UCSD-AML1 (cell line): ENCODE data around the gene PNMA8B.
"Not testable (repeated sequence)": the region's sequence is repeated elsewhere in the genome, so short reads cannot be mapped to it uniquely, and the experiment has no call there.

Source experiments
- DNase-seq: peaks from one replicate; lab custom pipeline; 2025; ENCODE audit not compliant: unreplicated experiment; lab: John Stamatoyannopoulos, UW

Gene PNMA8B

DNA sequence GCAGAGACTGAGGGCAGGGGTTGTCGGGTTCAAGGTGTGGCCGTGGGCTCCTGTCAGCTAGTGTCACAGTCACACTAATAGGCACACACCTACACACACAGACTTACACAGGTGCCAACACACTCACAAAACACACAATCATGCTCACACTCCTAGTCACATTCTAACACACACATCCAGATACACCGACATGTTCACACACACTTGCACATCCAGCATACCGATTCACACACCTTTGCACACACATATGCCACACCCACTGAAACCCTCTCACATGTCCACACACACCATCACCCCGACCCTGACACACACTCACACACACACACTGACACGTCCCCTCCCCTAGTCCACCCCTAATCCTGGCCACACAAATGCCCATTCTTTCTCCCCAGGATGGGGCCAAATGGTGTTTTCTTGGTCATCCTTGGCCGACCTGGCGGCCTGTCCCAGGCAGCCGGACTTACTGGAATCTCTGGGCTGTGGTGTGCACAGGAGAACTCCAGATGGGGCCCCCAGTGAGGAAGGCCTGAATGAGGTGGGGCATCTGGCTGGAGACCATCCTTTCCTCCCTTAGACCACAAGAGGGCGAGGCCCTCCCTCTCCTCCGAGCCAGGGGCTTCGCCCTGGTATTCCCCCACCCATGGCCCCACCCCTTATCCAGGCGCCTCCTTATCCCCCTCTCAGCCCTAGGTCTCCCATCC, 19.1 kb upstream of the PNMA8B start:
- DNase-seq, result no peak

- peak; percentile 77 for DNase-seq
Observed at GRCh38 chr19:46513461-46514236, 18.0 kb upstream of the PNMA8B start.

DNA sequence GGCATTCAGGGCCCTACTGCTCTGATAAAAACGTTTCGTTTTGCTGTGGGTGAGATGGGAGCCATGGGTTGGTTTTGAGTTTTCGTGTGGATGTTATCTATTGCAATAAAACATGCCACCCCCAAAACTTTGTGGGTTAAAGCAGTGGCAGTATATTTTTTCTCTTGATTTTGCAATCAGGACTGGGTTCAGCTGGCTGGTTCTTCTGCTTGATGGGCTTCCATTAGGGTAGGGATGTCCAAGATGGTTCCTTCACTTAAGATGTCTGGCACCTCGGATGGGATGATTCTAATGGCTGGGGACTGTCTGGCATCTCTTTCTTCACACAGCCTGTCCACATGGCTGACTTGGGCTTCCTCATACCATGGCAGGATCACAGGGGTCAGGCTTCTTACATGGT, 15.6 kb upstream of the PNMA8B start:
- DNase-seq, result no peak

GRCh38 chr19:46508206-46508605, 12.5 kb upstream of the PNMA8B start:
- DNase-seq, result no peak

GRCh38 chr19:46503848-46504453, 8.3 kb upstream of the PNMA8B start:
- DNase-seq, result no peak

DNA sequence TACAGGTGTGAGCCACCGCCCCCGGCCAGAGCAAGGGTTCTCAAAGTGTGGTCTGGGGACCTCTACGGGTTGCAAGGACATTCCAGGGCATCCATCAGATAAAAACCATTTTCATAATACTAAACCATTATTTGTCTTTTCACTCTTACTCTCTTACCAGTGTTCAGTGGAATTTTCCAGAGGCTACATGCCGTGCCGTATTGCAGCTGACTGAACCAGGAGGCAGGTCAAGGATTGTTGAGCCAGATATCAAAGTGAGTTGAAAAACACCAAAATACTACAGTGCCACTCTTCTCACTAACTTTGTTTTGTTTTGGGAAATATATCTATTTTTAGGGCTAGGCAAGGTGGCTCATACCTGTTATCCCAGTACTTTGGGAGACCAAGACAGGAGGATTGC, 7.2 kb upstream of the PNMA8B start:
- DNase-seq, result no peak

GRCh38 chr19:46499692-46500091, 4.0 kb upstream of the PNMA8B start:
- DNase-seq, result no peak

DNA sequence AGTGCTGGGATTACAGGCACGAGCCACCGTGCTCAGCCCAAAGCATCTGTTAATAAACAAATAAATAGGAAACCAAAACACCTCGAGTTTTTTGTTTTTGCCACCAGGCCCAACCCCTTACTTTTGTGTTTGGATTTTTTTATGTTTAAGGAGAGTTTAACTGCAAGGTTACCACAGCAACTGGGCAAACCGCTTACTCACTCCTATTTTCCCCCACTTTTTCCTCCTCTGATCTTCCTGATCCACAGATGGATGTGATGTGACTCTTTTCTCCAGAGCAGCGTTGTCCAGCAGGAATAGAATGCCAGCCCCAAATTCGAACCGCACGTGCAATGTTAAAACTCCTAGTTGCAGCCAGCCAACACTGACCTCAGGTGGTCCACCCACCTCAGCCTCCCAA, 2.1 kb upstream of the PNMA8B start:
- no peak for DNase-seq

DNA sequence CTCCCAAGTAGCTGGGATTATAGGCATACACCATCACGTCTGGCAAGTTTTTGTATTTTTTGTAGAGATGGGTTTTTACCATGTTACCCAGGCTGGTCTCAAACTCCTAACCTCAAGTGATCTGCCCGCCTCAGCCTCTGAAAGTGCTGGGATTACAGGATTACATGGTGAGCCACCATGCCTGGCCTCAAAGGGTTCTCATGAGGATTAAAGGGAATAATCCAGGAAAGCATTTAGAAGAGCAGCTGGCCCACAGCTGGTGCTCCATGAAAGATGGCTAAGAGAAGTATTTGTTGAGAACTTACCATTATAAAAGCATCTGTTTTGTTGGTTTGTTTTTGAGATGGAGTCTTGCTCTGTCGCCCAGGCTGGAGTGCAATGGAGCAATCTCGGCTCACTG, 1.2 kb upstream of the PNMA8B start:
- DNase-seq, result not testable (repeated sequence)

DNA sequence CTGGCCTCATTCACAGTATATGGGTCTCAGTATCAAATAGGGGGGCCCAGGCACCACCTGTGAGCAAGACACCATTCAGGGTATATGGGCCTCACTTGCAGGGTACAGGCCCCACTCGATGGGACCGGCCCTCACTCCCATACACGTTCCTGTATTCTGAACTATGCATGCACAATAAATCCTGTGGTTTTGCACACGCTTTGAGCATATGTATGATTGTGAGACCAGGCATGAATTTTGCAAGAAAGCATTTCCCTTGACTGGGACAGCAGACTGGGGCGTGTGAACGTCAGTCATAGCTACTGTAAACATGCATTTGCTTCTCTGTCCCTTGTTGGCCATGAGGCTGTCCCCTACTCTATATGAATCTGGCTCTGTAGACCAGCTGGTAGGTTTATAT, 637 bp upstream of the PNMA8B start:
- no peak for DNase-seq

- DNase-seq, result no peak
Observed at GRCh38 chr19:46494941-46495785, 504 bp downstream of the PNMA8B start.

GRCh38 chr19:46494146-46494940, 1.3 kb downstream of the PNMA8B start:
- DNase-seq, result no peak

DNA sequence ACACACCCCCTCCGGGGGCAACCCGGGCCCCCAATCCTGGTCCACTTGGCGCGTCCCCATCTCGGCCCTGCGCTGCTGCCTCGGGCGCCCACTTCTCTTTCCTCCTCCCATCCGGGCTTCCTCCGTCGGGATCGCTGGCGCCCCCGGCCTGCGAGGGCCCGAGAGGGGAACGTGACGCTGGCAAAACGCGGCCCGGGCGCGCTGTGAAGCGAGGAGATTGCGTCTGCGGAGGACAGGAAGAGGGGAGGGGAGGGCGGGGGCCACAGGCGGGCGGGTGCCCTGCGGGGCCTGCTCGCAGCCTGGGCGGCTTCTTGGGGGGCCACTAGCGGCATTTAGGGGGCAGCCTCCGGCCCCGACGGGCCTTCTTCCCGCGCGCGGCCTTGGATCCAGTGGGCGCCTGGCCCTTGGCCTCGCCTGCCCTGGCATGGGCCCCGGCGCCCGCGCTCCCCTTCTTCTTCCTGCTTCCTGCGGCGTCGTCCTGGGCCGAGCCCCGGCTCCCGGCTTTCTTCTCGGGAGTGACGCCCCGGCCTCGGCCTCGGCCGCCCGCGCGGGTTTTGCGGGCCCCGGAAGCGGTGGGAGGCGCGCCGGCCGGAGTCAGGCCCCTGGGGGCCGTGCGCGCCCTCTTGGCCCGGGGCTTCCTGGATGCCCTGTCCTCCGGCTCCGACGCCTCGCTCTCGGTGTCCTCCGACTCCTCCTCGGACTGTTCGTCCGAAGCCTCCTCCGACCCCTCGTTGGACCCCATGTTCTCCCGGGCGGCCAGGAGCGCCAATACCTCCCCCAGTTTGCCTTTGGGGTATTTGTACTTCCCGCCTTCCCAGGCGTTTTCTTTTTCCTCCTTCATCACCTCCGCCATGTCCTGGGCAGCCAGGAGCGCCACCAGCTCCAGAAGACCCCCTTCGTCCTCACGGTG, 2.2 kb downstream of the PNMA8B start:
- no peak for DNase-seq

DNA sequence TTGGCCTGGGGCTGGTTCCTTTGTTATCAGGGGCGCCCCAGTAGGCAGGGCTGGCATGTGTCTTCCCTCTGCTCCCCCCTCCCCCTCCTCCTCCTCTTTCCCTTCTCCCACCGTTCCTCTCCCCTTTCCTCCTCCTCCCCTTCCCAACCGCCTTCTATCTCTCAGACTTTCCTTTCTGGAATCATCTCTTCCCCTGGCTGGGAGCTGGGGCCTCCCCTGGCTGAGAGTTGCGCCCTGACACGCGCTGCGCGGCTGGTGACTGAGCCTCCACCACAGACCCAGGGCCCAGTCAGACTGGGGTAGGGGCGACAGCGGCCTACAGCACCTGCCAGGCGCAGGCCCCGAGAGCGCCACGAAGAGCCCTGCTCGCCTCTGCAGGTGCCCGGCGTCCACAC, 2.8 kb downstream of the PNMA8B start:
- no peak for DNase-seq

- no peak for DNase-seq
Observed at GRCh38 chr19:46491975-46492682, 3.5 kb downstream of the PNMA8B start.

- no peak for DNase-seq
Observed at GRCh38 chr19:46490774-46491173, 4.9 kb downstream of the PNMA8B start.

- DNase-seq, result no peak
Observed at GRCh38 chr19:46489445-46490272, 6.0 kb downstream of the PNMA8B start.

DNA sequence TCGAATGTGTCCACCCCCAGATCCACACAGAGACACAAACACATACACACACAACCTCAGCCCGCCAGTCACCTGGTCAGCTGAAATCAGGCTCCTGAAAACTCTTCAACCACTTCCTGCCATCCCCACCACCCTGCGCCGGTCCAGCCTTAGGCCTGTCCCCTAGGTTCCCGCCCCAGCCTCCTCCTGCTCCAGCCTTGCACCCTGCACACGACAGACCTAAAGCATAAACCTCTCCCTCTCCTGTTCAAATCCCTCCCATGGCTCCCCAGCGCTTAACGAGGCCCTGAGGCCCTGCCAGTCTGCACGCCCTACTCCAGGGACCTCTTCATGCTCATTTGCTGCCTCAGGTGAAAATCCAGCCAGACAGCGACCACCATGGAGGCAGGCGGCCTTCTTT, 7.1 kb downstream of the PNMA8B start:
- DNase-seq, result no peak
